Coronary artery (tissue), 2 donors: Measurements from ENCODE around the gene HEATR5B.
"Not testable (repeated sequence)": the region's sequence is repeated elsewhere in the genome, so short reads cannot be mapped to it uniquely, and the experiment has no call there.

ENCODE experiments used
- DNase-seq: peaks from one replicate; pipeline ENCODE4 v3.0.0-alpha.2; 2017; ENCODE audit warnings: low spot score
- H3K27ac ChIP-seq, 2 donors: fragments of 200-600 bp; sonication (generic); one replicate each; pipeline ENCODE4 v1.5.1; 2016 to 2019
- H3K4me3 ChIP-seq: fragments of 200-600 bp; sonication (generic); 2 replicates; pipeline ENCODE4 v1.5.1; 2016; ENCODE audit warnings: mild to moderate bottlenecking, moderate library complexity
- TF ChIP-seq, protein P1 (sequence below): fragments of 200-600 bp; sonication (generic); IDR thresholded peaks from one replicate; pipeline ENCODE4 v1.5.1; 2019; ENCODE audit warnings: antibody characterized with exemption

HEATR5B gene

DNA sequence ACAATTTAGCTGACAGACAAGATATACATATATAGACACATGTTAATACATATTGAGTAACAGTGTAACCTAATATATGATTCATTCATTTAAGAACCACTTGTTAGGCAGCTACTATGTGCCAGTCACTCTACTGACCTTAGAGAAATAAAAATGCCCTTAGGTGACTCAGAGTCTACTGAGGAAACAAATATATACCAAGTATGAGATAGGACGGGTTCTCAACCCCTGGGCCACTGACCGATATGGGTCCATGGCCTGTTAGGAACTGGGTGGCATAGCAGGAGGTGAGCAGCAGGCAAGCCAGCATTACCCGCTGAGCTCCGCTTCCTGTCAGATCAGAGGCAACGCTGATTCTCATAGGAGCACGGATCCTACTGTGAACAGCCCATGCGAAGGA, 132.6 kb downstream of the HEATR5B start:
- no peak overlapping the region for H3K27ac ChIP-seq
- H3K4me3 ChIP-seq, result no peak overlapping the region
- no peak for DNase-seq
- TF ChIP-seq, protein P1, sequence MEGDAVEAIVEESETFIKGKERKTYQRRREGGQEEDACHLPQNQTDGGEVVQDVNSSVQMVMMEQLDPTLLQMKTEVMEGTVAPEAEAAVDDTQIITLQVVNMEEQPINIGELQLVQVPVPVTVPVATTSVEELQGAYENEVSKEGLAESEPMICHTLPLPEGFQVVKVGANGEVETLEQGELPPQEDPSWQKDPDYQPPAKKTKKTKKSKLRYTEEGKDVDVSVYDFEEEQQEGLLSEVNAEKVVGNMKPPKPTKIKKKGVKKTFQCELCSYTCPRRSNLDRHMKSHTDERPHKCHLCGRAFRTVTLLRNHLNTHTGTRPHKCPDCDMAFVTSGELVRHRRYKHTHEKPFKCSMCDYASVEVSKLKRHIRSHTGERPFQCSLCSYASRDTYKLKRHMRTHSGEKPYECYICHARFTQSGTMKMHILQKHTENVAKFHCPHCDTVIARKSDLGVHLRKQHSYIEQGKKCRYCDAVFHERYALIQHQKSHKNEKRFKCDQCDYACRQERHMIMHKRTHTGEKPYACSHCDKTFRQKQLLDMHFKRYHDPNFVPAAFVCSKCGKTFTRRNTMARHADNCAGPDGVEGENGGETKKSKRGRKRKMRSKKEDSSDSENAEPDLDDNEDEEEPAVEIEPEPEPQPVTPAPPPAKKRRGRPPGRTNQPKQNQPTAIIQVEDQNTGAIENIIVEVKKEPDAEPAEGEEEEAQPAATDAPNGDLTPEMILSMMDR, result no peak

DNA sequence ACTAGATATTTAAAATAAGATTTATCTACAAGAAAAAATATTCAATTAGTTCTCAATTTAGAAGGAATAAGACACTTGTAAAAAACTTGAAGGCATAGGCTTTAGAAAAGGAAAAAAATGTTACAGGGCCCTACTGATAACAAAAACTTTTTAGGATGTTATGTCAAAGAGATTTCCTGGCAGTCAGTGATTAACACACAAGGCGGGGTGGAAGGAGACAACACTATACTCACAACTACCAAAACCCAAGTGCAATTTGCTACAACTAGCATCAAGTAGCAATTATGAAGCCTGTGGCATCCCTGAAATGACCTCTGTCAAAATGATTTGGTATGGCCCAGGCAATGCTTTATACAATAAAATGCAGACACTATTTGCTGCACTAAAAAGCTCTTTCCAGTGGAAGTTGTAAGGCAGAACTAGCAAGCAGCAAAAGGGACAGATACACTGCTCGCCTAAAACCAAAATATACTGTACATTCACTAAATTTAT, 133.1 kb downstream of the HEATR5B start:
- H3K27ac ChIP-seq, result no peak overlapping the region
- TF ChIP-seq, protein P1, result no peak
- H3K4me3 ChIP-seq, result no peak overlapping the region
- no peak for DNase-seq

DNA sequence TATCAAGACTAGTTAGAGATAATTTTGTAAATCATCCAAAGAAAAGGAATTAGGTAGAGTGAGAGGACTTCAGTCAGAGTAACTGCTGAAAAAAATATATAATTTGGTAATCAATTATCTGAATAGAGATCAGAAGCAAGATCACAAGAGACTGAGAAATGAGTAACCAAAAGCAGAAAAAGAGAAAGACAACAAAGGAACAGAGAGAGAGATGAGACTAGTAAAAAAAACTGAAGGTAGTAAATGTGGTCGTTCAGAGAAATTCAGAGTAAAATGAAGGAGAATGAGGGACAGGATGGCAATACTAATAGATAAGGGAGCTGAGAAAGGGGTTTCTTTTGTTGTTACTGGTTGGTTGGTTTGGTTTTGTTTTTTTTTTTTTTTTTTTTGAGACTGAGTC, 134.3 kb downstream of the HEATR5B start:
- no peak for DNase-seq
- no peak overlapping the region for H3K27ac ChIP-seq
- TF ChIP-seq, protein P1, result no peak
- no peak overlapping the region for H3K4me3 ChIP-seq

DNA sequence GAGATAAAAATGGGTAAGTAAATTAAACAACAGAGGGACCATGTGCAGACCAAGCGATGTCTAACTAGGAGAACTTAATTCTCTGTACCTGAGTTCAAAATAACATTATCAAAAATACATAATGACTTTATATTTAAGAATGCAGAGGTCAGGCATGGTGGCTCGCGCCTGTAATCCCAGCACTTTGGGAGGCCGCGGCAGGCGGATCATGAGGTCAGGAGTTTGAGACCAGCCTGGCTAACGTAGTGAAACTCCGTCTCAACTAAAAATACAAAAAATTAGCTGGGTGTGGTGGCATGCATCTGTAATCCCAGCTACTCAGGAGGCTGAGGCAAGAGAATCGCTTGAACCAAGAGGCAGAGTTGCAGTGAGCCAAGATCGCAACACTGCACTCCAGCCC, 138.9 kb downstream of the HEATR5B start:
- H3K27ac ChIP-seq, DNase-seq, H3K4me3 ChIP-seq: not testable (repeated sequence)

DNA sequence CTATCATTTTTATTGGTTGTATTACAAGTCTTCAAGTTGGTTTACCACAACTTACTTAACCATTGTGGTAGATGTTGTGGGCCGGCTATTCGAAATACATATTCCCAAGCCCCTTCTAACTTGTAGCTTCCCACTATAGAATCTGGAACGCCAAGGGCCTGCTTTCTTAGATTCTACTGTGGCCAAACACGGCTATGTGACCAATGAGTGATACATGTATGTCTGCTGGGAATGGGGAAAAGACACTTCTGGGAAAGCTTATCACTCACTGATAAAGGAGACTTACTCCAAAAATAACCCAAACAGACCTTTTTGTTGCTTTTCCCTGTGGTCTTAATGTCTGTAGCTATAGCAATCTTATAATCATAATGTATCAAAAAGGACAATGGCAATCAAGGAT, 142.3 kb downstream of the HEATR5B start:
- no peak overlapping the region for H3K4me3 ChIP-seq
- no peak overlapping the region for H3K27ac ChIP-seq

DNA sequence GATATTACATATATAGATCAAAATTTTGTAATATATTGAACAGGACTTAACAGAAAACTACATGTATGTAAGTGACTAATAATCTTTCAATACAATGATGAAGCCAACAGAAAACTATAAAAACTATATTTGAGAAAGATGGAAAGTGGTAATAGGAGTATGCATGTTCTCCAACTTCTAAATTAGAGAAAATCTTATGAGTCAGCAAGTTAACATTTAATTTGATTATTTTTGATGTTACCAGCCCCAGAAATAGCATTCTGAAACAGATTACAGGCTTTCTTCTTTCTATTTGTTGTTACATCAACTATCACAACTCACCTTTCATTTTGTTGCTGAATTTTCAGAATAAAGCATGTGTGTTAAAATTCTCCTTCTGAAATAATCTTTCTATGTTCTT, 147.6 kb downstream of the HEATR5B start:
- DNase-seq, H3K4me3 ChIP-seq: not testable (repeated sequence)

More for the DNA sequence above, 142.3 kb downstream of the HEATR5B start:
- TF ChIP-seq, protein P1, result no peak
- no peak for DNase-seq

DNA sequence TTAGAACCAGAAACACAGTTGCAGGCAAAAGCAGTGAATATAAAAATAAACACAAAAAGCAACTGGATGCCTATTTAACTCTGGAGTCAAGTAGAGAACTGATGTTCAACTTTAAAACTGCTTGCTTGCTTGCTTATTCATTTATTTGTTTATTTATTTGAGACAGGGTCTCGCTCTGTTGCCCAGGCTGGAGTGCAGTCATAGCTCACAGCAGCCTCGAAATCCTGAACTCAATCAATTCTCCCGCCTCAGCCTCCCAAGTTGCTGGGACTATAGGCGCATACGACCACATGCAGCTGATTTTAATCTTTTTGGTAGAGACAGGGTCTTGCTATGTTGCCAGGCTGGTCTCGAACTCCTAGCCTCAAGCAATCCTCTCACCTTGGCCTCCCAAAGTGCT, 152.5 kb downstream of the HEATR5B start:
- DNase-seq, H3K27ac ChIP-seq, H3K4me3 ChIP-seq: not testable (repeated sequence)

More for the DNA sequence above, 147.6 kb downstream of the HEATR5B start:
- not testable (repeated sequence) for H3K27ac ChIP-seq
